ENCODE results near the gene LRRC10B.
"Not testable (repeated sequence)": the region's sequence is repeated elsewhere in the genome, so short reads cannot be mapped to it uniquely, and the experiment has no call there.

The LRRC10B gene

DNA sequence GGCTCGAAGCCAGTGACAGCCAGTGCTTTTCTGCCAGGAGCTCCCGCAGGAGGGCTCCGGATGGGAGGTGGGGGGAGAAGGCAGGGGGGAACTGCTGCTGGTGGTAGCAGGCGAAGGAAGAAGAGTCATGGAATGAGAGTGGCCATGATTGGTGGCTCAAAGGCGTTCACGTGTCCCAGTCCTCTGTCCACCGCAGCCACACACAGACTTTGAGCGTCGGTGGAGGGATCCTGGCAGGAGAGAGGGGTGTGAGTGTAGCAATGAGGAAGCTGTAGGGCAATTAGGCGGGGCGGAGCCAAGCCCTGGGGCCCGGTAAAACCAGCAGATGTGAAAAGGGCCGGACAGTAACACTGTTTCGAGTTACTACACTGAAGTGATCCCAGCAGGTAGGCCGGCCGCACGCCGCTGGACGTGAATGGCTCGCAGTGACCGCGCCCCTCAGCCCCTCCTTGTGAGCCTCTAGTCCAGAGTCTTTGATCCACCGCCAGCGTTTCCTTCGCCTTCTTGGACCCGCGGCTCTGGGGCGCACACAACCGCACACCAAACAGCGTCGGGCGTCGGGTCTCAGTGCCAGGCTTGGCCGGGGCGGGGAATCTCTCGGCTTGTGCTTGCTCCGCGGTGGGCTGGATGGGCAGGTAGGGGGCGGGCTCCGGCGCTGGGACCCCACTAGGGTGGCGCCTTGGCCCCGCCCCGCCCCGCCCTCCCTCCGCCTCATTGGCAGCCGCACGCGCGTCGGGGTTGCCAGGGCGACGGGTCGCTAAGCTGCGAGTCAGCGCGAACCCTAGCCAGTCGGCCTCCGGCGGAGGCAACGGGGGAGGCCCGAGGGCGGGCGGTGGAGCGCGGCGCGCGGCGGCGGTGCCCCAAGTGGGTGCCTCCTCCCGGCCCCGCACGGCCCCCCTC lies at the start of gene LRRC10B:
Gene LRRC10B, plus strand, starts transcription at position 788 of the 900 bp plus-strand sequence. CDS start 250 bp downstream, outside the sequence.
- no peak for FAIRE-seq

DNA sequence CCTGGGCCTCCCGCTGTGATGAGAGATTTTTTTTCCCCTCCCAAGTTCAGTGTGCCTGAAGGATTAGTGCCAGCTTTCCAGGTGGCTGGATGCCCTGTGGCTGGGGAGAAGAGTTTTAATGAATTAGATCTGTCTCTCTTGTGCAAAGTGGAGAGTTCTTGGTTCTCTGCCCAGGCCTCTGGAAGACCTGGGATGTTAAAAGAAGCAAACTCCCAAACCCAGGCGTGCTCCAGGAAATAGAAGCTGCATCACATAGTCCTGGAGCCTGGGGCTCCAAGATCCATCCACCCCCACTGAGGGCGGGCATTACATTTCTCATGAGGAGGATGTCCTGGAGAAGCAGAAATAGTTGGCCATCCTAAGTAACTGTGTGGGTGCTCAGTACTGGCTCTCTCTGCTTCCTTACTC lies 48.1 kb upstream of the LRRC10B start:
- FAIRE-seq: no peak

DNA sequence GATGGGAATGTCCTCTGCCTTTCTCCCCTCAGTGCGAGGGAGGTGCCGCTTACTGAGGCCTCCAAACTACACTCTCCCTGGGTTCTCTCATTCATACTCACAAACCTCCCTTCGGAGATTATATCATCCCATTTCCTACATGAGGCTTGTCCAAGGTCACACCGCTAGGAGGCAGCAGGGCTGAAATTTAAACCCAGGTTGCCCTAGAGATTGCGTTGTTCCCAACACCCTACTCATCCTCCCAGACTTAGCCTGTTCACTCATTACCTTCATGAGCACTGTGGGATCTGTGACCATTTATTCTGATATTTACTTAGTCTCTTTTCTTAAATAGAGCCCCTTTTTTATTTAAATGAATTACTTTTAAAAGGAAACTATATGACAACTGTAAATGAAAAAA lies 47.6 kb upstream of the LRRC10B start:
- no peak for FAIRE-seq

DNA sequence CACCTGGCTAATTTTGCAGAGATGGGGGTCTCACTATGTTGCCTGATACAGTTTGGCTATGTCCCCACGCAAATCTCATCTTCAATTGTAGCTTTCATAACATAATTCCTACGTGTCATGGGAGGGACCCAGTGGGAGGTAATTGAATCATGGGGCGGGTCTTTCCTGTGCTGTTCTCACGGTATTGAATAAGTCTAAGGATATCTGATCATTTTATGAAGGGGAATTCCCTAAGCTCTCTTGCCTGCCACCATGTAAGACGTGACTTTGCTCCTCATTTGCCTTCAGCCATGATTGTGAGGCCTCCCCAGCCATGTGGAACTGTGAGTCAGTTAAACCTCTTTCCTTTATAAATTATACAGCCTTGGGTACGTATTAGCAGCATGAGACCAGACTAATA lies 40.9 kb upstream of the LRRC10B start:
- not testable (repeated sequence) for FAIRE-seq

DNA sequence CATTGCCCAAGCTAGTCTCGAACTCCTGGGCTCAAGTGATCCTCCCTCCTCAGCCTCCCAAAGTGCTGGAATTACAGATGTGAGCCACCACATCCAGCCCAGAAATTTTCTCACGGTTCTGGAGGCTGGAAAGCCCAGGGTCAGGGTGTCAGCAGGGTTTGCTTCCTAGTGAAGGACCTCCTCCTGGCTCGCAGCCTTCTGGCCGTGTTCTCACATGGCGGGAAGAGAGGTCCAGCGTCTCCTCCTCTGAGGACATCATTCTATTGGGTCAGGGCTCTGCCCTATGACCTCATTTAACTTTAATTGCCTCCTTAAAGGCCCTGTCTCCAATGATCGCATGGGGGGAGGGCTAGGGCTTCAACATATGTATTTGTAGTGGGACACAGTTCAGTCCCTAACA lies 40.5 kb upstream of the LRRC10B start:
- no peak for FAIRE-seq

DNA sequence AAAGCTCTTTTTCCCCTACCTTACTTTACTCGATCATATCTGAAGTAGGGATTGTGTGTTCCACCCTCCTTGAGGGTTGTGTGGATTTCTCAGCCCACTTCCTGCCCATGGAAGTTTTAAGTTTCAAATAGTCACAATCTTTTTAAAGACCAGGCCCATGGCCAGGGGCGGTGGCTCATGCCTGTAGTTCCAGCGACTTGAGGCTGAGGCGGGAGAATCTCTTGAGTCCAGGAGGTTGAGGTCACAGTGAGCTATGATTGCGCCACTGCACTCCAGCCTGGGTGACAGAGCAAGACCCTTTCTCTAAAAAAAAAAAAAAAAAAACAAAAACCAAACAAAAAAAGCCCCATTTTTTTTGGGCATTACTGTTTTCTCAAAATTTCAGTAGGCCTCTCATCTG lies 36.3 kb upstream of the LRRC10B start:
- no peak for FAIRE-seq

DNA sequence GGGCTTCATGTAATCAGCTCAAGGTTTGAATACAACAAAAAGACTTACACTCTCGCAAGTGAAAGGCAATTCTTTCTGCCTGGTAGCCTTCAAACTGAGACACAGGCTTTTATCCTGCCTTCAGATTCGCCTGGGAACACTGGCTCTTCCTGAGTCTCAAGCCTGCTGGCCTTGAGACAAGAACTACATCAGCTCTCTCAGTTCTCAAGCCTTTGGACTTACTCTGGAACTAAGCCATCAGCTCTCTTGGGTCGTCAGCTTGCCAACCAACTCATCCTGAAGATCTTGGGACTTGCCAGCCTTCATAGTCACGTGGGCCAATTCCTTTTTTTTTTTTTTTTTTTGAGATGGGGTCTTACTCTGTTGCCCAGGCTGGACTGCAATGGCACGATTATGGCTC lies 35.7 kb upstream of the LRRC10B start:
- FAIRE-seq: no peak

DNA sequence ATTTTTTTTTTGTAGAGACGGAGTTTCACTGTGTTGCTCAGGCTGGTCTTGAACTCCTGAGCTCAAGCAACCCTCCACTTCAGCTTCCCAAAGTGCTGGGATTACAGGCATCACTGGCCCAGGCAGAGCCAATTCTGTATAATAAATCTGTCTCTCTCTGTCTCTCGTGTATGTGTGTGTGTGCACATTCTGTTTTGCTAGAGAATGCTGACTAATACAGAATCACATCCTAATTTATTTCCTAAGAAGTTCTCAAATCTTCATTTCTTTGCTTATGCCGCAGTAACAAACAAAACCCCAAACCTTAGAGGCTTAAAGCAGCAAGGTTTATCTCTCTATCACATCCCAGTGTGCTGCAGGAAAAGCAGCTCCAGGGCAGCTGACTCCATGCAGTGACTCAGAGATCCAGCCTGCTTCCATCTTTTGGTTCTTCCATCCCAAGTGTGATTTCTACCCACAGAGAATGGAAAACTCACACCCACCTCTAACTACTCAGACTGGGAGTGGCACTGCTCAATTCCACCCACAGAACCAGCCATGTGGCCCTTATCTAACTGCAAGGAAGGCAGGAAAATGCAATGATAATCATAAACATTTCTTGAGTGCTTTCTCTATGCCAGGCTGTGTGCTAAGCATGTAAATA lies 35.1 kb upstream of the LRRC10B start:
- FAIRE-seq: no peak

DNA sequence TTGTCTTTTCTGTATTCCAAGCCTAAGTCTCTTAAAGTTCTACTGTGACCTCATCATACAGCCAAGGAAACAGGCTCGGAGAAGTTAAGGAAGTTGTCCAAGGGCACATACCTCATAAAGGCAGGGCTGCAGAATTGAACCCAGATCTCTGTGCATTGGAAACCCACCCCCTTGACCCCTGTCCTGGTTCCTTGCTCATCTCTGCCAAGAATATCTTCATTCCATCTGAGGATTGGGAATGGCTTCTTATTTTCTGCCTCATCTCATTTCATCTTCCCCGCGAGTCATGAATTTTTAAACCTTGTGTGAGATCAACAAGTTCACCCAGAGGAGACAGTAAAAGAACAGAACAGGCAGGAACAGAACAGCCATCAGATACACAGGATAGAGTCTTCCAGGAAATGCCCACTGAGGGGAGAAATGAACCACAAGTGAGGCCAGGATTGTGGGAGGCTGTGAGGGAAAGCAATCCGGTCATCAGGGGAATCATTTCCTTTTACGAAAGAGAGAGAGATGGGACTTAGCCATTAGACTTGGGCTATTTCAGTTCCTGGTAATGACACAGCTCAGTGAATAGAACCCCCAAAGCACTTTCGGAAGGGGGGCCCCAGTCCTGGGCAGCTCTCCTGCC lies 34.4 kb upstream of the LRRC10B start:
- no peak for FAIRE-seq

DNA sequence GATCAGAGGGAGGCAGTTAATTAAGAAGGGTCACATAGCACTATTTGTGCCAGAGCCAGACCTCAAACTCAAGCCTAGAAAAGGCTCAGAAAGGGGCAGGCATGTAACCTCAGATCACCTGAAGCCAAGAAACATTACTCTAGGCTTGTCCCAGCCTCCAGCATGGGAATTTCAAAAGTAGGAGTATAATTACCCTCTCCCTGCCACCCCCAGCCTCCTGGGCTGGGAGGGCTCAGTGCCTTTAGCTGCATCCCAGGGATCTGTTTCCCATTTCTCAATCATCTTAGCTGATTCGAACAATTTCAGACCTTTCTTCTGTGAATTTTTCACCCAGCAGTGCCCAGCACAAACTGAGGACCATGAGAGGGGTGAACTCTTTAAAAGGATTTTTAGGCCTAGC lies 33.1 kb upstream of the LRRC10B start:
- FAIRE-seq: no peak

DNA sequence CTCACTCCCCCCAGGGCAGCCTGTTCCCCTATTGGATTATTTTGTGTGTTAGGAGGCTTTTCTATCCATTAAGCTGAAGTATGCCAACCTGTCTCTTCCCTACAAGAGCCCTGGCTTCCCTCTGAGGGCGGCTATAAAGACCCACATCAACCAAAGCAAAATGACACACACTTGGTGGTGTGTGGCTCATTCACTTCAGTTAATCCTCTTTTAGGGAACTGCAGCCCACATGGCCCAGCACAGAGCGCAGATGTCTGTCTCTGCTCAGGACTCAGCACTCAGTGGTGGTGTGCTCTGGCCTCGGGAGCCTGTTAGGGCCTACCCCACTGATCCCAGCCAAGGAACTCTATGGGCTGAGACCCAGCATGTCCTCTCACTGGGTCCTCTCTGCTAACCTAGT lies 32.2 kb upstream of the LRRC10B start:
- FAIRE-seq: no peak

DNA sequence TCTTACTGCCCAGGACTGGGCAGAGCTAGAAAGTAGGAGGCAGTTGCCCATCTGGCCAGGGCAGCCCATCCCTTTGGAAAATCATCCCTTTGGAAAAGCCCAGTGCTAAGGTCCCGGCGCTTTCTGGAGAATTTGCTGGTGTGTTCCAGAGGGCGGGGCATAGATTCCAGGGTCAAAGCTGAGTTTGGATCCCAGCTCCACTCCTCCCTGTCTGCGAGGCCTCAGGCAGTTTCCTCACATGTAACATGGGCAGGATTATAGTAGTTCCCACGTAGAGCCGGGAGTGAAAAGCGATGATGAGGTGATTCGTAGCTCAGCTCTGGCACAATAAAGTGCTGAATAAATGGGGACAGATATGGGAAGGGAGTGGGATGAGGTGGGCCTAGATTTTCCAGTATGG lies 31.4 kb upstream of the LRRC10B start:
- no peak for FAIRE-seq

DNA sequence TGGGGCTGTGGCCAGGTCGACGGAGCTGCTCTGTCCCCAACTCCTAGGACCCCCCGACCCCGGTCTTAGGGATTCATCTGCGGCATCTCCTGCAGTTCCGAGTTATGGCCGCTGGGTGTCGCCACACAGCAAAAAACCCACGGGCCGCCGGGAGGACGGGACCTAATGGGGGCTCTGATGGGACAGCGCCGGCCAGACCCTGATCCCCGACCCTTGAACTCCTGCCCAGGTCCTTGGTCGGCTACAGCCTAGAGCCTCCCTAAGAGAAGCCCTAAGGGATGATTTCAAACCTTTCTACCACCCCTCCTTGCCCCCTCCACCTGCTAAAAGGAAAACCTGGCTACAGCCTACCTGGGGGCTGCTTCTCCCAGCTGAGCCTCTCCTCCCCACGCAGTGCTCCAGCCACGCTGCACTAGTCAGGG lies 30.8 kb upstream of the LRRC10B start:
- no peak for FAIRE-seq

DNA sequence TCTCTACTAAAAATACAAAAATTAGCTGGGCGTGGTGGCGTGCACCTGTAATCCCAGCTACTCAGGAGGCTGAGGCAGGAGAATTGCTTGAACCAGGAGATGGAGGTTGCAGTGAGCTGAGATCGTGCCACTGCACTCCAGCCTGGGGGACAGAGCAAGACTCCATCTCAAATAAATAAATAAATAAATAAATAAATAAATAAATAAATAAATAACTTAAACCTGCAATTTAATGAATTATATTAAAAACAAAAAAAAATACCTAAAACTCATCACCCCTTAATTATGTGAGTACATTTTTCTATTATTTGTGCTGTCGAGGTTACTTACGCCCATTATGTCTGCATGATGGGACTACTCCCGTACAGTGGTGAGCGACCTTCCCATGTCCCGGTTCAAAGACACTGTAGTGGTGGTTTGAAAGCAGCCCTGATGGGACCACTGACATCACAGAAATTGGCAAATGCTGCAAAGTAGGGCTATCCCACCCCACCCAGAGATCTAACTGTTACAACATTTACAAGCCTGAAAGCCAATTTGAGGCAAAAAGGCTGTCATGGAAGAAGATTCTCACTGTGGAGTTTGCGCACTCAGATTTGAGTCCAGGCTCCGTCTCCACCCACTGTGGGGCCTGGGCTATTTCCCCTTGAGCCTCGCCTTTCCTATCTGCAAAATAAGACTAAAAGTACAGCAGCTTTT lies 29.0 kb upstream of the LRRC10B start:
- FAIRE-seq: not testable (repeated sequence)

DNA sequence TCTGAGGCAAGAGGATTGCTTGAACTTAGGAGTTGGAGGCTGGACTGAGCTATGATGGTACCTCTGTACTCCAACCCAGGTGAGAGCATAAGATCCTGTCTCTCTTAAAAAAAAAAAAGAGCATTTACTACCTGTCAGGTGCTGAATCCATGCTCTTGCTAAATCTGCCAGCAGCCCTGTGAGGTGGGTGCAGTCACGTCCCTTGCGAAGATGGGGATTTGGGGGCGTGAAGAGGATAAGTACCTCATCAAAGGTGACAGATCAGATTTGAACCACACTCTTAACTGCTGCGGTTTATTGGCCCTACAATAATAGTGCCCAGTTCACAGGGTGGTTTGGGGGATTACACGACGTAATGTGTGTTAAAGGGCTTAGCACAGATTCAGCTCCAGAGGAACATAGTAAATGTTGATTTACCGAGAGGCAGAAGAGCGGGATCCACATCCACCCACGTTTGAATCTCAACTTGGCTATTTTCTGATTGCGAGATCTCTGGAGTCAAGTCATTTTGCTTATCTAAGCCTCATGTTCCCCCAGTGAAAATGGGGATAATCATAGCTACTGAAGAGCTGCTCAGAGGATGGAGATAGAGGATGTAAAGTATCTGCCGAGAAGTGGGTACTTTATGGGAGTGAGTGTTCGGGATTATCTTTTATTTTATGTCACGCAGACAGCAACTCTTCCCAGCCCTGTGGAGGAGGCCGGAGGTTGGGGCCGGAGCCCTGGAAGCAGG lies 28.1 kb upstream of the LRRC10B start:
- FAIRE-seq: no peak

DNA sequence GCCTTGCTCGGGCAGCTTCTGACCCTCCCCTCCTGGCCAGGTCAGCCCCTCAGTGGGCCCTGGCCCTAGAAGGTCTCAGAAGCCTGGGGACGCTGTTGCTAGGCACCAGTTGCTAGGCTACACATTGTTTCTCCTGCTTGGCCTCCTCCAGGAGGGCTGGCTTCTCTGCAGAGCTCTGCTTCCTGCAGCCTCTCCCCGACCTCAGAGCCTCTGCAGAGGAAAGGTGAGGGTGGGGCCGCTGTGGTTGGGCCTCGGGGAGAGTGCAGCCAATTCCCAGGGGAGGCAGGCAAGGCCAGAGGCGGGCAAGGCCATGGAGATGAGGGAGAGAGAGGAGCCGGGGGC lies 27.6 kb upstream of the LRRC10B start:
- no peak for FAIRE-seq

DNA sequence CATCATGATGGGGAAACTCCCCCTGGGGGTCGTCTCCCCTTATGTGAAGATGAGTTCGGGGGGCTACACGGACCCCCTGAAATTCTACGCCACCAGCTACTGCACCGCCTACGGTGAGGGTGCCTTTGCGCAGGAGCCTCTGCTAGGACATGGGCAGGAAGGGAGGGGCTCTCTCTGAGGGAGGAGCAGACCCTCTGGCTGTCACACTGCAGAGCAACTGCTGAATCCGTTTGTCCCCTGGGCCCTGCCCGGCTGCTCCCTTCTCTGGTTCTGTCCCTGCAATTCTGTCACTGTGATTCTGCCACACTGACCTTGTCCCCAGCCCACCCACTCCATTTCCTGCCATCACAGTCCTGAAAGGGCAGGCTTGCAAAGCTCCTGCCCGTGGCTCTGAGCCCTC lies 26.7 kb upstream of the LRRC10B start:
- no peak for FAIRE-seq

DNA sequence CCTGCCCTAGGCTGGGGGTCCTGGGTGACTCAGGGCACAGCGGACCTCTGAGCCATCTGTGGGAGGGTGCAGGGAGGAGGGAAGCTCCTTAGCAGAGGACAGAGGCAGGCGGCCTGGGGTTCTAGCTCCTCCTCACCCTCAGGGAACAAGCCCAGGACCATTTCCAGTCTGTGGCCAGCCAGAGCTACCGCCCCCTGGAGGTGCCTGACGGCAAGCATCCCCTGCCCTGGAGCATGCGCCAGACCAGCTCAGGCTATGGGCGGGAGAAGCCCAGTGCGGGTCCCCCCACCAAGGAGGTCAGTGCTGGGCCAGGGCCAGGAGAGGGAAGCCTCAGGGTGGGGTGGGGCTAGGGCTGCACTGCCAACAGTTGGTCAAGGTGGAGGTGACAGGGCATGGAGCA lies 26.0 kb upstream of the LRRC10B start:
- no peak for FAIRE-seq

DNA sequence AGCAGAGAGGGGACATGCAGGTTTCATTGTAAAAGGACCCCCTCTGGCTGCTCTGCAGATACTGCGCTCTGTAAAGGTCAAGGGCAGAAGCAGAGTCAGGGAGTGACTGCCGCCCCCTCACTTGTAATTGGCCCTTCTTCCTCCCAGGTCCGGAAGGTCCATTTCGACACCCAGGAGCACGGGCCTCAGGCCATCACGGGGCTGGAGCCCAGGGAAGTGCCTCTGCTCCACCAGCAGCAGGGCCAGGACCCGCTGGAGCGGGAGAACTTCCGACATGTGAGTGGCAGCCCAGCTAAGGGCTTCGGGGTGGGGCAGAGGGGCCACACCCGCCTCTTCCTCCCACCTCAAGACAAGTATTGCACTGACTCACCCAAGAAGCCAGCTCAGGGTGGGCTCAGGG lies 24.0 kb upstream of the LRRC10B start:
- FAIRE-seq: no peak

DNA sequence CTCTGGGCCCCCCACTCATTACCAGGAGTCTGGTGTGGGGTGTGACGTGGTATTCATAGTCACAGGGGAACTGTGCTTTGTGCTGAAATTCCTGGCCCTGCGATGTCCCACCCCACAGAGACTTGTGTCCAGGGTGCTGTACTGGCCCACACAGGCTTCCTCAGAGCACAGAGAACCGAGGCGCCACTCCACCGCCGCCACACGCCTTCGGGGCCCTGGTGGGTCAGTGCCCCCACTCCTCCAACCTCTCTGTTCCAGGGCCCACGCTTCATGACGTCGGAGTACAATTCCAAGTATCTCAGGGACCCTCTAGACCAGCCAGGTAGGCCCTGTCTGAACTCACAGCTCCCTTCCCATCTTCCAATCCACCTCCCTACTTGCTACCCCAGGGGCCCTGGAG lies 23.5 kb upstream of the LRRC10B start:
- no peak for FAIRE-seq

DNA sequence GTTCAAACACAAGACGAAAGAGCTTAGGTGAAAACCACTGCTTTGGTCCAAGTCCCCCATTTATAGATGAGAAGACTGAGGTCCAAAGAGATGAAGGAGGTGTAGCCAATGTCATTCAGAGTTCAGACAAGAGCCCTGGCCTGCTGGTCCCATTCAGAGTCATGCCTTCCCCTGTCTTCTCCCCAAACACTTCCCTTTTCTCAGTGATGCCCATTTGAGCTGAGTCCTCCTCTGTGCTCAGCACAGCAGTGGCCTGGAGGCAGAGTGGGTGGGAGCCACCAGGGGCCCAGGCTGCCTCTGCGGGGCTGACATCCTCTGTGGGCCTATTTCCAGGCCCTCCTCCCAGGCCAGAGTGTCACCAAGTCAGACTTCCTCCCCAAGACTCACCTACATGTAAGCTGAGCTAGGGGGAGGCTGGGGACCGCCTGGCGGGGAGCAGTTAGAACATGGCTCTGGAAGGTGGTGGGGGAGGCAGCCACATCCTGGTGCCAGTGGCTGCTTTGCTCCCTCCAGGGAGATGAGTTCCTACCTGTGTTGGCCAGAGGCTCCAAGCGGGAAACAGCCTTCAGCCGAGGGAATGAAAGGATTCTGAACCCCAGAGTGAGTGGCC lies 22.4 kb upstream of the LRRC10B start:
- no peak for FAIRE-seq

DNA sequence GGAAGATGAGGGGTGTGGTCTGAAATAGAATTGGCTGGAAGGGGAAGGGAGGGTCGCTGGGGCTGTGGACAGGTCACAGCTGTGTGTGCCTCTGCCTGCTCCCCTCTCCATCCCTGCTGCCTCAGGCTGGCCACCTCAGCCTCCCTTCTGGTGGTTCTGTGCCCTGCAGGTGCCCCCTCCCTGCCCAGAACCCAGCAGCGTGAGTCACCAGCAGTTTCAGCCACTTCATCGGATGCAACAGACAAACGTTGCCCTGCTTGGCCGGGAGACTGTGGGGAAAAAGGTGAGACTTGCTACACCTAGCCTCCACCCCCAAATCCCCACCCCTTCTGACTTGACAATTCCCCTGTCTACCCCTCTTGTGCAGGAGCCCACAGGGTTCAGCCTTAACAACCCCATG lies 21.8 kb upstream of the LRRC10B start:
- no peak for FAIRE-seq

Data from TTC549 (cell line).